Mammary epithelial cell (primary cell): ENCODE data around the gene KCNMA1.

Experiments used
- EZH2 ChIP-seq: IDR thresholded peaks from 2 replicates; pipeline ENCODE4 v1.6.1; 2012; ENCODE audit warnings: low read length, inconsistent platforms, borderline replicate concordance
- TF ChIP-seq, protein P1 (sequence below), 2 donors: IDR thresholded peaks in 1 of 2; conservative IDR thresholded peaks in 1 of 2; 2 replicates each; pipeline ENCODE4 v1.5.1; 2011 to 2012; ENCODE audit warnings: inconsistent platforms in 2 of 2, low read length in 2 of 2, mild to moderate bottlenecking in 2 of 2, control low read depth in 1 of 2, low read depth in 1 of 2; ENCODE audit not compliant: insufficient read depth in 1 of 2; ENCODE audit errors: extremely low read depth in 1 of 2

GRCh38 chr10:77441353-77442166, 196.0 kb downstream of the KCNMA1 start:
- TF ChIP-seq, protein P1, sequence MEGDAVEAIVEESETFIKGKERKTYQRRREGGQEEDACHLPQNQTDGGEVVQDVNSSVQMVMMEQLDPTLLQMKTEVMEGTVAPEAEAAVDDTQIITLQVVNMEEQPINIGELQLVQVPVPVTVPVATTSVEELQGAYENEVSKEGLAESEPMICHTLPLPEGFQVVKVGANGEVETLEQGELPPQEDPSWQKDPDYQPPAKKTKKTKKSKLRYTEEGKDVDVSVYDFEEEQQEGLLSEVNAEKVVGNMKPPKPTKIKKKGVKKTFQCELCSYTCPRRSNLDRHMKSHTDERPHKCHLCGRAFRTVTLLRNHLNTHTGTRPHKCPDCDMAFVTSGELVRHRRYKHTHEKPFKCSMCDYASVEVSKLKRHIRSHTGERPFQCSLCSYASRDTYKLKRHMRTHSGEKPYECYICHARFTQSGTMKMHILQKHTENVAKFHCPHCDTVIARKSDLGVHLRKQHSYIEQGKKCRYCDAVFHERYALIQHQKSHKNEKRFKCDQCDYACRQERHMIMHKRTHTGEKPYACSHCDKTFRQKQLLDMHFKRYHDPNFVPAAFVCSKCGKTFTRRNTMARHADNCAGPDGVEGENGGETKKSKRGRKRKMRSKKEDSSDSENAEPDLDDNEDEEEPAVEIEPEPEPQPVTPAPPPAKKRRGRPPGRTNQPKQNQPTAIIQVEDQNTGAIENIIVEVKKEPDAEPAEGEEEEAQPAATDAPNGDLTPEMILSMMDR (conservative IDR thresholded peaks at IDR 0.05 in 1 of 2, IDR thresholded peaks at IDR 0.05 in 1 of 2; ENCODE audit: extremely low read depth in 1 of 2, insufficient read depth in 1 of 2, low read depth in 1 of 2, low read length in 2 of 2) = no peak
- TF ChIP-seq EZH2 = no peak
